ENCODE results near the gene FBLL1. TPM values are rescaled to one million over a fixed set of nuclear protein-coding genes. Genes with fewer than 3 reads are reported as not detected.

FBLL1 gene
- total RNA-seq, result under 1 TPM in 1 of 4 donors, not detected in 3; 0.83 TPM

DNA sequence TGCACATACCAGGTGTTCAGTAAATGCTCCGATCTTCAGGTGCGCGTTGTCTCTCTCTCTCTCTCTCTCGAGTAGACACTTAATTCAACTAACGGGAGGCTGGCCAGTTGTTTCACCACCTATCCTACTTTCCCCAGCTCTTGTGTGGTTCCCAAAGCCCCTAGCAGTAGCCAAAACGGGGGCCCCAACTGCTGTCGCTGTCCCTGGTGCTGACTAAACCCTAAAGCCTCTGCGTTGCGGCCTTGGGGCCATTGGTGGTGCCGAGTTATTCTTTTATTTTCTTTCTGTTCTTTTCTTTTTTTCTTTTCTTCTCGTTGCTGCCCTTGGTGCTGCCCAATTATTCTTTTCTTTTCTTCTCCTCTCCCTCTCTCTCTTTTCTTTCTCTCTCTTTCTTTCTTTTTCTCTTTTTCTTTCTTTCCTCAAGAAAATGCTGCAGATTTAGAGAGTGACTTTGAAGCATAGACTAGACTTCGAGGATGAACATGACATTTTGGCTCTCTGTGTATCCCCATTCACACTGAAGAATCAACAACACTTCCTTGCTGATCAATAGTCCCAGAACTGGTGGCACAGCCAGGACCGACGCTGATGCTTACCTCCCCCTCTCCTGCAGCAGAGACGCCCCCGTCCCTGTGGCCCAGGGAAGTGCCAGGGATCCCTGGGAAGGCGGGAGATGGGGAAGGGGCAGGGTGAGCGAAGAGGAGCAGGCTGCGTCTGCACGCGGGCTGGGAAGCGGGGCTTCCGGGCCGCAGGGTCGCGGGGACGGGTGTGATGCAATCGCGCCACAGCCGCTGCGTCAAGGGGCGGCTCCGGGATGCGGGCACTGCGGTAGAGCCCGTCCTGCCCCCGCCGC, at the start of gene FBLL1:
FBLL1 (plus strand) TSS at position 785 of the 853 bp plus-strand sequence. CDS start 200 bp downstream, outside the sequence.
- intact Hi-C loops (cut with DNase I; ENCODE audit: low total_unique reads), result no loop called here

DNA sequence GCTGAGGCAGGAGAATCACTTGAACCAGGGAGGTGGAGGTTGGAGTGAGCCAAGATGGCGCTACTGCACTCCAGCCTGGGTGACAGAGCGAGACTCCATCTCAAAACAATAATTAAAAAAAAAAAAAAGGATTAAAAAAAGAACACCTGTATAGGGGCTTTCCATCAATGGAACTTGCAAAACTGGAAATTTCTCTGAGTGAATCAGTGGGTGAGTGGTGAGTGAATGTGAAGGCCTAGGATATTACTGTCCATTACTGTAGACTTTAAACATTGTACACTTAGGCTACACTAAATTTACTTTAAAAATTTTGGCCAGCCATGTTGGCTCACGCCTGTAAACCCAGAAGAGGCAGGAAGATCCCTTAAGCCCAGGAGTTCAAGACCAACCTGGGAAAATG, 48.5 kb upstream of the FBLL1 start:
- no peaks in the 10 kb centered on the region for H3K27me3 ChIP-seq
- H3K4me3 ChIP-seq, result no peak overlapping the region
- H3K36me3 ChIP-seq, result no peaks in the 10 kb centered on the region
- no peak for DNase-seq
- H3K9me3 ChIP-seq, result no peaks in the 10 kb centered on the region
- intact Hi-C loops (cut with DNase I; ENCODE audit: low total_unique reads), result no loop called here
- H3K4me1 ChIP-seq, result no peaks in the 10 kb centered on the region
- TF ChIP-seq, protein P1, sequence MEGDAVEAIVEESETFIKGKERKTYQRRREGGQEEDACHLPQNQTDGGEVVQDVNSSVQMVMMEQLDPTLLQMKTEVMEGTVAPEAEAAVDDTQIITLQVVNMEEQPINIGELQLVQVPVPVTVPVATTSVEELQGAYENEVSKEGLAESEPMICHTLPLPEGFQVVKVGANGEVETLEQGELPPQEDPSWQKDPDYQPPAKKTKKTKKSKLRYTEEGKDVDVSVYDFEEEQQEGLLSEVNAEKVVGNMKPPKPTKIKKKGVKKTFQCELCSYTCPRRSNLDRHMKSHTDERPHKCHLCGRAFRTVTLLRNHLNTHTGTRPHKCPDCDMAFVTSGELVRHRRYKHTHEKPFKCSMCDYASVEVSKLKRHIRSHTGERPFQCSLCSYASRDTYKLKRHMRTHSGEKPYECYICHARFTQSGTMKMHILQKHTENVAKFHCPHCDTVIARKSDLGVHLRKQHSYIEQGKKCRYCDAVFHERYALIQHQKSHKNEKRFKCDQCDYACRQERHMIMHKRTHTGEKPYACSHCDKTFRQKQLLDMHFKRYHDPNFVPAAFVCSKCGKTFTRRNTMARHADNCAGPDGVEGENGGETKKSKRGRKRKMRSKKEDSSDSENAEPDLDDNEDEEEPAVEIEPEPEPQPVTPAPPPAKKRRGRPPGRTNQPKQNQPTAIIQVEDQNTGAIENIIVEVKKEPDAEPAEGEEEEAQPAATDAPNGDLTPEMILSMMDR (IDR thresholded peaks at IDR 0.05), result no peak
- no peak for TF ChIP-seq POLR2A (IDR thresholded peaks at IDR 0.05)
- H3K27ac ChIP-seq, result no peak overlapping the region

More for the DNA sequence above, at the start of gene FBLL1:
- no peak for DNase-seq
- peaks cover 0 to 6% of the 10 kb centered on the region in 2 donors for H3K27me3 ChIP-seq
- H3K27ac ChIP-seq, result no peak within 1 kb of the TSS
- TF ChIP-seq, protein P1 (IDR thresholded peaks at IDR 0.05), result no peak
- no peak for TF ChIP-seq POLR2A (IDR thresholded peaks at IDR 0.05)
- no peaks in the 10 kb centered on the region for H3K36me3 ChIP-seq
- H3K9me3 ChIP-seq, result no peaks in the 10 kb centered on the region
- H3K4me1 ChIP-seq, result no peaks in the 10 kb centered on the region
- peak within 1 kb of the TSS in 1 of 2 donors; percentile 28 for H3K4me3 ChIP-seq

DNA sequence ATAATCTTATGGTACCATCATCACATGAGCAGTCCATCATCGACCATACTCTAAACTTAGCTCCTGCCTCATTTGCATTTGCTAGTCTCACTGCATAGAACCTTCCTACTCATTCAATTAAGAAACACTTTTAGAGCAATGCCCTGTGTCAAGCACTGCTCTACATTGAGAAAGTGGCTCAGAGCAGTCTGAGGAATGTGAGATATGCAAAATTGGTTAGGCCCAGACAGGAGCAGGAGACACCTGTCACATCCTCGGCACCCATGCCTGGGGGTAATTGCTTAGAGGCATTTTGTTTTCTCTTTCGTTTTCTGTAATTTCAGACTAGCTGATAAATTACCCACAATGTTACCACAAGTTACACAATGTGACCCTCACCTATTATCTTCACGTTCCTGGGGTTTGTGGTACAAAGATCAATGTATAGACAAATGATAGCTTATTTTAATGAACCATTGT, 47.7 kb upstream of the FBLL1 start:
- TF ChIP-seq POLR2A (IDR thresholded peaks at IDR 0.05), result no peak
- TF ChIP-seq, protein P1 (IDR thresholded peaks at IDR 0.05), result no peak
- intact Hi-C loops (cut with DNase I; ENCODE audit: low total_unique reads), result no loop called here
- no peaks in the 10 kb centered on the region for H3K27me3 ChIP-seq
- no peak overlapping the region for H3K4me3 ChIP-seq
- H3K4me1 ChIP-seq, result no peaks in the 10 kb centered on the region
- no peak overlapping the region for H3K27ac ChIP-seq
- no peaks in the 10 kb centered on the region for H3K9me3 ChIP-seq
- no peaks in the 10 kb centered on the region for H3K36me3 ChIP-seq
- DNase-seq, result no peak

DNA sequence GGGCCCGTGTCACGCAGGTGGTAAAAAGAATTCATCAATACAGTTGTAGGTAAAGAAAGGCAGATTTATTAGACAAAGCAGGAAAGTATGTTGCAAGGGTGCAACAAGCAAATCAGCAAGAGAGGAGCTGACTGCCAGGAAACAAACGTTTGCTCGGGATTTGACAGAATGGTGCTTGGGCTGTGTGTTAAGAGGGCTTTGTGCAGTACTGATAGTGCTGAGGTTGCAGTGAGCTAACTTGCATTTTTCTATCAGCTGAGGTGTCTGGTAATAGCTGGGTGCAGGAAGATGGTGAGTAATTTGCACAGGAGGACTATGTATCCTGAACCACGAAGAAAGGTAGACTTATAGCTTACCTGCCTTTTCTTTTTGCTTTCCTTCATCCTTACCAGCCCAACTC, 46.7 kb upstream of the FBLL1 start:
- no peak for DNase-seq
- Histone ChIP-seq H3K4me3 (no peak overlapping the region), H3K27me3 (no peaks in the 10 kb centered on the region), H3K36me3 (no peaks in the 10 kb centered on the region), H3K4me1 (no peaks in the 10 kb centered on the region), H3K9me3 (no peaks in the 10 kb centered on the region), H3K27ac (no peak overlapping the region)
- intact Hi-C loops (cut with DNase I; ENCODE audit: low total_unique reads), result no loop called here
- TF ChIP-seq, protein P1 (IDR thresholded peaks at IDR 0.05), result no peak
- TF ChIP-seq POLR2A (IDR thresholded peaks at IDR 0.05), result no peak

DNA sequence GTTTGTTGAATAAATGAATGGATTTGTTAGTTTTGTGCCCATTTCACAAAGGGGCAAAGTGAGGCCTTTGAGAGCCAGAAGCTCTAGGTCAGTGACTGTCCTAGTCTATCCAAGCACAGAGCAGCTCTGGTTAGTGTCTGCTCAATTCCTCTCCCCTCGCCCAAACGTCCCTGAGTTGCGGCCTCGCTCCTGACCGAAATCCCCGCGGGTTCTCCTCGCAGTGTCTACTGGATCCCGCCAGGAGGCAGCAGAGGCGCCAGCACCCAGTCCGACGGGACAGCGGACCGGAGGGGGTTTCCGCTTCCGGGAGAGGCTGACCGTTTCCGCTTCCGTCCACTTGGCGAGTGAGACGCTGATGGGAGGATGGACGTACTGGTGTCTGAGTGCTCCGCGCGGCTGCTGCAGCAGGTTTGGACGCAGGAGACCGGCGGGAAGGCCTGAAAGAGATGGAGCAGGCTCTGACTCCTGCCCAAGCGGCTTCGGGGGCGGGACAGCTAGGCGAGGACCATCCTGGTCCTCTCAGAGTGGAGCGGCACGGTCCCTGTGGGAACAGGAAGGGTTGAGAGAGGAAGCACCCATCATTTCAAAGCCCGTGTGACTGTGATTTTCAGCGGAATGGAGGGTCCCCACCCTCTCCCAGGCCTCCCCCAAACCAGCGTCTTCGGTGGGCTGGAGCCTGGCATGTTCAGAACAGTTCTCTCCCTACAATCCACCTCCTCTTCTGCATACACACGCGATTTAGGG, 42.8 kb upstream of the FBLL1 start, which contains the start of gene RARS1:
RARS1 (plus strand) TSS at position 336 of the 744 bp plus-strand sequence; CDS start at position 364, 28 bp downstream.
- H3K4me3 ChIP-seq, result peak within 1 kb of the TSS; percentile 85 to 91
- H3K4me1 ChIP-seq, result no peaks in the 10 kb centered on the region
- no peaks in the 10 kb centered on the region for H3K27me3 ChIP-seq
- H3K9me3 ChIP-seq, result no peaks in the 10 kb centered on the region
- DNase-seq, result peak; percentile 92 to 94
- no peaks in the 10 kb centered on the region for H3K36me3 ChIP-seq
- TF ChIP-seq, protein P1 (IDR thresholded peaks at IDR 0.05), result peak; percentile 95 to 98 (median 96)
- peak; percentile 28 to 75 for TF ChIP-seq POLR2A (IDR thresholded peaks at IDR 0.05)
- peak within 1 kb of the TSS; percentile 65 to 78 for H3K27ac ChIP-seq
- intact Hi-C loops (cut with DNase I; ENCODE audit: low total_unique reads), result no loop called here
